ENCODE data around the gene ACVRL1. TPM values are rescaled to one million over a fixed set of nuclear protein-coding genes. Genes with fewer than 3 reads are reported as not detected.

ACVRL1 gene
- total and polyA plus RNA-seq, 9 of the 15 experiments (the other 6 are each of a cell fraction or from before 2014, with no cell fraction given) = 0.07 to 1.4 (median 0.30) TPM

- peak; percentile 39 for TF ChIP-seq PKNOX1 (IDR thresholded peaks at IDR 0.05)
- TF ChIP-seq ARID1B (IDR thresholded peaks at IDR 0.05) = peak; percentile 95
- TF ChIP-seq, protein P1, sequence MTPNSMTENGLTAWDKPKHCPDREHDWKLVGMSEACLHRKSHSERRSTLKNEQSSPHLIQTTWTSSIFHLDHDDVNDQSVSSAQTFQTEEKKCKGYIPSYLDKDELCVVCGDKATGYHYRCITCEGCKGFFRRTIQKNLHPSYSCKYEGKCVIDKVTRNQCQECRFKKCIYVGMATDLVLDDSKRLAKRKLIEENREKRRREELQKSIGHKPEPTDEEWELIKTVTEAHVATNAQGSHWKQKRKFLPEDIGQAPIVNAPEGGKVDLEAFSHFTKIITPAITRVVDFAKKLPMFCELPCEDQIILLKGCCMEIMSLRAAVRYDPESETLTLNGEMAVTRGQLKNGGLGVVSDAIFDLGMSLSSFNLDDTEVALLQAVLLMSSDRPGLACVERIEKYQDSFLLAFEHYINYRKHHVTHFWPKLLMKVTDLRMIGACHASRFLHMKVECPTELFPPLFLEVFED (CRISPR knock-in tag; conservative IDR thresholded peaks at IDR 0.05) = no peak
- TF ChIP-seq, protein P2, sequence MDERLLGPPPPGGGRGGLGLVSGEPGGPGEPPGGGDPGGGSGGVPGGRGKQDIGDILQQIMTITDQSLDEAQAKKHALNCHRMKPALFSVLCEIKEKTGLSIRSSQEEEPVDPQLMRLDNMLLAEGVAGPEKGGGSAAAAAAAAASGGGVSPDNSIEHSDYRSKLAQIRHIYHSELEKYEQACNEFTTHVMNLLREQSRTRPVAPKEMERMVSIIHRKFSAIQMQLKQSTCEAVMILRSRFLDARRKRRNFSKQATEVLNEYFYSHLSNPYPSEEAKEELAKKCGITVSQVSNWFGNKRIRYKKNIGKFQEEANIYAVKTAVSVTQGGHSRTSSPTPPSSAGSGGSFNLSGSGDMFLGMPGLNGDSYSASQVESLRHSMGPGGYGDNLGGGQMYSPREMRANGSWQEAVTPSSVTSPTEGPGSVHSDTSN (CRISPR knock-in tag; IDR thresholded peaks at IDR 0.05; ENCODE audit: low read depth) = no peak
- TF ChIP-seq, protein P2 (tag; conservative IDR thresholded peaks at IDR 0.05; ENCODE audit: low read depth) = 0 out of 2 replicates have a peak, but pooled peaks have one; percentile 12
- TF ChIP-seq SMARCA4 (IDR thresholded peaks at IDR 0.05) = peak; percentile 68; the same call in 1 of the 2 replicates
- peak; percentile 97 for TF ChIP-seq TFAP4 (CRISPR knock-in tag; IDR thresholded peaks at IDR 0.05; ENCODE audit: borderline replicate concordance)
- TF ChIP-seq EP300 (IDR thresholded peaks at IDR 0.05; ENCODE audit: low read length) = peak; percentile 75
- no peak for TF ChIP-seq RUNX1 (IDR thresholded peaks at IDR 0.05; ENCODE audit: low read depth)
- no peak for TF ChIP-seq ZNF12 (CRISPR knock-in tag; IDR thresholded peaks at IDR 0.05)
- 0 out of 2 replicates have a peak, but pooled peaks have one; percentile 30 for TF ChIP-seq FOXK1 (CRISPR knock-in tag; IDR thresholded peaks at IDR 0.05; ENCODE audit: borderline replicate concordance)
- peak; percentile 67; the same call in 1 of the 2 replicates for TF ChIP-seq CREM (IDR thresholded peaks at IDR 0.05; ENCODE audit: low read depth)
- TF ChIP-seq MEIS2 (IDR thresholded peaks at IDR 0.05; ENCODE audit: partially characterized antibody) = peak; percentile 72
- TF ChIP-seq ZNF274 (IDR thresholded peaks at IDR 0.05; ENCODE audit: borderline replicate concordance, low read depth, low read length) = peak; percentile 44; the same call in 1 of the 2 replicates
- no peak for TF ChIP-seq GATAD2B (IDR thresholded peaks at IDR 0.05; ENCODE audit: borderline replicate concordance)
- peak; percentile 42; the same call in 1 of the 2 replicates for TF ChIP-seq CREB1 (IDR thresholded peaks at IDR 0.05)
- no peak for TF ChIP-seq CREB1 (CRISPR knock-in tag; IDR thresholded peaks at IDR 0.05)
- TF ChIP-seq ZBTB11 (CRISPR knock-in tag; IDR thresholded peaks at IDR 0.05) = peak in 1 of 3 experiments; percentile 38; a peak in 1 of 6 replicates
These were observed 10.6 kb downstream of the ACVRL1 start (continued) for GRCh38 chr12:51917746-51918453.
